Astrocyte (in vitro differentiated cells and primary cell): ENCODE results near the gene SCNN1A. TPM values are rescaled to one million over a fixed set of nuclear protein-coding genes. Genes with fewer than 3 reads are reported as not detected.

Experiments used
- DNase-seq: peaks from one replicate; pipeline ENCODE4 v3.0.0-alpha.2; 2010; ENCODE audit warnings: low read depth
- FAIRE-seq: peaks from 2 replicates; lab custom pipeline; 2011; peaks lifted over from hg19 to GRCh38; lab: Jason Lieb, UNC
- H2AFZ ChIP-seq: 2 replicates; pipeline ENCODE4 v1.6.0; 2012; ENCODE audit warnings: low read depth, low read length, inconsistent platforms
- H3K27ac ChIP-seq: 2 replicates; pipeline ENCODE4 v1.5.1; 2011; ENCODE audit warnings: low read depth, low read length, inconsistent platforms
- H3K27me3 ChIP-seq: 2 replicates; pipeline ENCODE4 v1.6.0; 2011; ENCODE audit warnings: low read length, inconsistent platforms; ENCODE audit not compliant: insufficient read depth
- H3K36me3 ChIP-seq: 2 replicates; pipeline ENCODE4 v1.5.1; 2011; ENCODE audit warnings: low read length, inconsistent platforms; ENCODE audit not compliant: insufficient read depth
- H3K4me1 ChIP-seq: 2 replicates; pipeline ENCODE4 v1.5.1; 2011; ENCODE audit warnings: low read length, inconsistent platforms; ENCODE audit not compliant: insufficient read depth
- H3K4me2 ChIP-seq: 2 replicates; pipeline ENCODE4 v1.6.0; 2012; ENCODE audit warnings: low read length, inconsistent platforms
- H3K4me3 ChIP-seq: 2 replicates; pipeline ENCODE4 v1.5.1; 2011; ENCODE audit warnings: low read depth, mild to moderate bottlenecking, low read length, inconsistent platforms; ENCODE audit not compliant: insufficient read depth
- H3K79me2 ChIP-seq: 2 replicates; pipeline ENCODE4 v1.6.0; 2012; ENCODE audit warnings: mild to moderate bottlenecking, low read length, inconsistent platforms; ENCODE audit not compliant: insufficient read depth
- H3K9ac ChIP-seq: 2 replicates; pipeline ENCODE4 v1.6.0; 2012; ENCODE audit warnings: mild to moderate bottlenecking, low read length, inconsistent platforms
- H3K9me3 ChIP-seq: 2 replicates; pipeline ENCODE4 v1.5.1; 2012; ENCODE audit warnings: low read depth, mild to moderate bottlenecking, low read length, inconsistent platforms; ENCODE audit not compliant: insufficient read depth
- H4K20me1 ChIP-seq: 2 replicates; pipeline ENCODE4 v1.6.0; 2012; ENCODE audit warnings: low read length, inconsistent platforms; ENCODE audit not compliant: insufficient read depth
- H3K27ac Mint-ChIP-seq: one replicate; pipeline ENCODE4 v1.8.0; 2021; ENCODE audit warnings: mild to moderate bottlenecking, mixed read lengths; ENCODE audit not compliant: unreplicated experiment
- H3K27me3 Mint-ChIP-seq: one replicate; pipeline ENCODE4 v1.8.0; 2021; ENCODE audit warnings: low read depth, mixed read lengths; ENCODE audit not compliant: unreplicated experiment
- H3K36me3 Mint-ChIP-seq: one replicate; pipeline ENCODE4 v1.8.0; 2021; ENCODE audit warnings: low read depth, mixed read lengths; ENCODE audit not compliant: unreplicated experiment
- H3K4me1 Mint-ChIP-seq: one replicate; pipeline ENCODE4 v1.8.0; 2021; ENCODE audit warnings: low read depth, mixed read lengths; ENCODE audit not compliant: unreplicated experiment
- H3K4me3 Mint-ChIP-seq: one replicate; pipeline ENCODE4 v1.8.0; 2021; ENCODE audit warnings: mild to moderate bottlenecking, moderate library complexity, mixed read lengths; ENCODE audit not compliant: unreplicated experiment
- H3K9me3 Mint-ChIP-seq: one replicate; pipeline ENCODE4 v1.8.0; 2021; ENCODE audit warnings: mild to moderate bottlenecking, mixed read lengths; ENCODE audit not compliant: unreplicated experiment
- CTCF ChIP-seq: IDR thresholded peaks from 2 replicates; pipeline ENCODE4 v1.5.1; 2011; ENCODE audit warnings: low read depth, mild to moderate bottlenecking, inconsistent platforms, low read length, moderate library complexity; ENCODE audit not compliant: insufficient read depth
- EZH2 ChIP-seq: IDR thresholded peaks from 2 replicates; pipeline ENCODE4 v1.6.1; 2012; ENCODE audit warnings: mild to moderate bottlenecking, low read length, inconsistent platforms; ENCODE audit not compliant: insufficient read depth
- total RNA-seq: library from RNA; stranded (reverse); gene quantifications from 2 replicates; pipeline ENCODE4 v1.2.1, GENCODE V29; 2021

The SCNN1A gene
- total RNA-seq, 1 donor from 2014 or later = 1.3 TPM

GRCh38 chr12:6380141-6381121, 5.1 kb upstream of the SCNN1A start:
- Histone ChIP-seq H4K20me1 (no peaks in the 10 kb centered on the region), H2AFZ (no peak overlapping the region), H3K4me3 (no peak overlapping the region), H3K9ac (no peak overlapping the region), H3K27ac (no peak overlapping the region), H3K36me3 (no peaks in the 10 kb centered on the region), H3K4me2 (no peak overlapping the region), H3K27me3 (no peaks in the 10 kb centered on the region), H3K9me3 (no peaks in the 10 kb centered on the region), H3K79me2 (peaks cover 8% of the 10 kb centered on the region), H3K4me1 (peaks cover 35% of the 10 kb centered on the region)
- Mint-ChIP-seq H3K36me3 (no peaks in the 10 kb centered on the region), H3K4me1 (peaks cover 16% of the 10 kb centered on the region), H3K4me3 (no peak overlapping the region), H3K9me3 (no peaks in the 10 kb centered on the region), H3K27me3 (peaks cover 24% of the 10 kb centered on the region), H3K27ac (no peak overlapping the region)
- DNase-seq = peak; percentile 54
- TF ChIP-seq CTCF (no peak), EZH2 (no peak)
- no peak for FAIRE-seq

- peaks cover 18% of the 10 kb centered on the region for H3K4me1 Mint-ChIP-seq
- no peaks in the 10 kb centered on the region for H3K79me2 ChIP-seq
- no peak overlapping the region for H3K4me3 Mint-ChIP-seq
- TF ChIP-seq CTCF (no peak), EZH2 (no peak)
- H3K9ac ChIP-seq = no peak overlapping the region
- H3K4me1 ChIP-seq = peaks cover 22% of the 10 kb centered on the region
- no peak overlapping the region for H3K4me2 ChIP-seq
- H3K27me3 Mint-ChIP-seq = peaks cover 33% of the 10 kb centered on the region
- H3K9me3 Mint-ChIP-seq = no peaks in the 10 kb centered on the region
- FAIRE-seq (no peak), DNase-seq (no peak)
- no peak overlapping the region for H3K4me3 ChIP-seq
- H3K36me3 ChIP-seq = no peaks in the 10 kb centered on the region
- H3K27me3 ChIP-seq = no peaks in the 10 kb centered on the region
- H3K36me3 Mint-ChIP-seq = no peaks in the 10 kb centered on the region
- no peak overlapping the region for H2AFZ ChIP-seq
- H4K20me1 ChIP-seq = no peaks in the 10 kb centered on the region
- H3K27ac Mint-ChIP-seq = no peak overlapping the region
- no peak overlapping the region for H3K27ac ChIP-seq
- no peaks in the 10 kb centered on the region for H3K9me3 ChIP-seq
These were observed 3.5 kb upstream of the SCNN1A start for GRCh38 chr12:6378709-6379472.
